Liver (tissue), 9 donors: ENCODE results near the gene TMEM89. TPM values are rescaled to one million over a fixed set of nuclear protein-coding genes. Genes with fewer than 3 reads are reported as not detected.

ENCODE experiments used
- DNase-seq: peaks from one replicate; pipeline ENCODE4 v3.0.0-alpha.2; 2017; ENCODE audit warnings: low spot score
- H3K27ac ChIP-seq, 2 donors: one replicate each; pipeline ENCODE4 v1.7.0; 2013; ENCODE audit warnings: inconsistent platforms in 2 of 2, low read length in 2 of 2, control low read depth in 1 of 2, low read depth in 1 of 2, mild to moderate bottlenecking in 1 of 2
- H3K27me3 ChIP-seq, 4 donors: one replicate each; pipeline versions ENCODE4 v1.6.1 to v1.7.0; 2013; ENCODE audit warnings: low read length in 3 of 4, inconsistent platforms in 1 of 4, mild to moderate bottlenecking in 1 of 4, moderate library complexity in 1 of 4; ENCODE audit not compliant: control insufficient read depth in 4 of 4, insufficient read depth in 4 of 4
- H3K36me3 ChIP-seq, 4 donors: one replicate each; pipeline versions ENCODE4 v1.6.1 to v1.7.0; 2013; ENCODE audit warnings: low read length in 3 of 4, mild to moderate bottlenecking in 3 of 4, low read depth in 1 of 4, moderate library complexity in 1 of 4; ENCODE audit not compliant: control insufficient read depth in 4 of 4, insufficient read depth in 3 of 4
- H3K4me1 ChIP-seq, 4 donors: one replicate each; pipeline versions ENCODE4 v1.6.1 to v1.7.0; 2013; ENCODE audit warnings: low read length in 3 of 4, mild to moderate bottlenecking in 3 of 4, moderate library complexity in 1 of 4; ENCODE audit not compliant: control insufficient read depth in 4 of 4, insufficient read depth in 4 of 4
- H3K4me3 ChIP-seq, 3 donors: one replicate each; pipeline versions ENCODE4 v1.6.1 to v1.7.0; 2013; ENCODE audit warnings: low read length in 3 of 3, control low read depth in 1 of 3, low read depth in 1 of 3, mild to moderate bottlenecking in 1 of 3
- H3K9ac ChIP-seq, 2 donors: one replicate each; pipeline ENCODE4 v1.7.0; 2013; ENCODE audit warnings: low read length in 2 of 2, mild to moderate bottlenecking in 2 of 2, moderate library complexity in 2 of 2, control low read depth in 1 of 2, low read depth in 1 of 2
- H3K9me3 ChIP-seq, 4 donors: one replicate each; pipeline versions ENCODE4 v1.6.1 to v1.7.0; 2013; ENCODE audit warnings: low read length in 3 of 4; ENCODE audit not compliant: control insufficient read depth in 4 of 4
- EGR1 ChIP-seq, 2 donors: IDR thresholded peaks; 2 replicates each; pipeline ENCODE4 v1.6.1; 2016 to 2018; ENCODE audit warnings: antibody characterized with exemption in 2 of 2, low read depth in 2 of 2
- FOXA2 ChIP-seq: IDR thresholded peaks from 2 replicates; pipeline ENCODE4 v1.6.1; 2016; ENCODE audit warnings: antibody characterized with exemption
- GABPA ChIP-seq, 2 donors: IDR thresholded peaks in 1 of 2; conservative IDR thresholded peaks in 1 of 2; 2 replicates each; pipeline ENCODE4 v1.6.1; 2016; ENCODE audit warnings: antibody characterized with exemption in 2 of 2, mild to moderate bottlenecking in 1 of 2, moderate library complexity in 1 of 2
- HNF4A ChIP-seq, 2 donors: conservative IDR thresholded peaks; 2 replicates each; pipeline ENCODE4 v1.6.1; 2016; ENCODE audit warnings: antibody characterized with exemption in 2 of 2, mild to moderate bottlenecking in 2 of 2
- HNF4G ChIP-seq: IDR thresholded peaks from 2 replicates; pipeline ENCODE4 v1.6.1; 2016; ENCODE audit warnings: antibody characterized with exemption
- JUND ChIP-seq, 2 donors: IDR thresholded peaks; 2 replicates each; pipeline ENCODE4 v1.6.1; 2016; ENCODE audit warnings: antibody characterized with exemption in 2 of 2
- MAX ChIP-seq: IDR thresholded peaks from 2 replicates; pipeline ENCODE4 v1.6.1; 2016; ENCODE audit warnings: antibody characterized with exemption
- NR2F2 ChIP-seq: IDR thresholded peaks from 2 replicates; pipeline ENCODE4 v1.6.1; 2016; ENCODE audit warnings: antibody characterized with exemption
- RAD21 ChIP-seq, 2 donors: IDR thresholded peaks; 2 replicates each; pipeline ENCODE4 v1.6.1; 2016; ENCODE audit warnings: antibody characterized with exemption in 2 of 2, mild to moderate bottlenecking in 2 of 2
- RXRA ChIP-seq, 2 donors: IDR thresholded peaks; 2 replicates each; pipeline ENCODE4 v1.6.1; 2017 to 2018; ENCODE audit warnings: antibody characterized with exemption in 2 of 2, mild to moderate bottlenecking in 1 of 2
- SP1 ChIP-seq: IDR thresholded peaks from 2 replicates; pipeline ENCODE4 v1.6.1; 2018; ENCODE audit warnings: antibody characterized with exemption, mild to moderate bottlenecking
- TAF1 ChIP-seq: conservative IDR thresholded peaks from 2 replicates; pipeline ENCODE4 v1.6.1; 2016; ENCODE audit warnings: antibody characterized with exemption, mild to moderate bottlenecking
- YY1 ChIP-seq: IDR thresholded peaks from 2 replicates; pipeline ENCODE4 v1.6.1; 2016; ENCODE audit warnings: antibody characterized with exemption, mild to moderate bottlenecking
- WGBS: extraction: QIAGEN DNeasy Blood & Tissue Kit; methylation state at CpG from one replicate; pipeline ENCODE4 v1.1.7; 2013; 5-methylcytosine and 5-hydroxymethylcytosine counted together
- polyA plus RNA-seq, 2 donors: library from polyadenylated mRNA; stranded (reverse) in 1 of 2; unstranded in 1 of 2; fragments of 200-250 nt in 1 of 2; fragments of >200 nt in 1 of 2; fragmentation: Nextera tagmentation in 1 of 2; extraction: Ambion mirVana in 1 of 2; gene quantifications; one replicate each; pipeline versions ENCODE4 v1.2.1 to v1.2.3, GENCODE V29; 2013 to 2015
- total RNA-seq, 2 donors: library from RNA; depleted of rRNA; stranded (reverse); fragments of >200 nt; gene quantifications; one replicate each; pipeline ENCODE4 v1.2.3, GENCODE V29; 2014
- TF ChIP-seq, protein P1 (sequence below): IDR thresholded peaks from 2 replicates; pipeline ENCODE4 v1.6.1; 2016; ENCODE audit warnings: antibody characterized with exemption
- TF ChIP-seq, protein P2 (sequence below): IDR thresholded peaks from 2 replicates; pipeline ENCODE4 v1.6.1; 2016; ENCODE audit warnings: antibody characterized with exemption
- TF ChIP-seq, protein P3 (sequence below): fragments of 150-350 bp; IDR thresholded peaks from 2 replicates; pipeline ENCODE4 v1.5.1; 2017; ENCODE audit warnings: improper control_type of control experiment, low read depth, low read length; ENCODE audit not compliant: missing input control
- donor health status: healthy.
- donor health status: healthy.
- donor health status: healthy.
- donor health status: healthy.
- donor health status: healthy.

TMEM89 gene
- total and polyA plus RNA-seq, 4 donors: not detected

DNA sequence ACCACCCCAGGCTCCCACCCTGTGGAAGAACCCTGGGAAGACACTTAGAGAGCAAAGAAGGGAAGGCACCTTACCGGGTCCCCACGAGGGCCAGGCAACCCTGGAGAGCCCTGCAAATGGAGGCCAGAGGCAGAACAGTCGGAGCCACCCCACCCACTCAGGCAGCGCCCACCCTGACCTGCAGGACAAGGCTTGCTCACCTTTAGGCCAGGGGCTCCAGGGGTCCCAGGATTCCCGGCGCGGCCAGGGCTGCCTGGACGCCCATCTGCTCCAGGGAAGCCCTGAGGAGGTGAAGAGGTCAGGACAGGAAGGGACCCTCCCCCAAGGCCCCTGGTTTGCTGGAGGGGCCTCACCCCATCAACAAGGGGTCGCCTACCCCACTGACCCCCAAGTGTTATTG, 36.7 kb downstream of the TMEM89 start:
- Histone ChIP-seq H3K9me3 (no peaks in the 10 kb centered on the region), H3K9ac (no peak overlapping the region), H3K36me3 (no peaks in the 10 kb centered on the region), H3K27ac (no peak overlapping the region), H3K4me3 (no peak overlapping the region), H3K27me3 (no peaks in the 10 kb centered on the region), H3K4me1 (peaks cover 0 to 3% (median 0%) of the 10 kb centered on the region in 4 donors)
- TF ChIP-seq TAF1 (no peak), MAX (no peak), EGR1 (IDR thresholded peaks at IDR 0.05; ENCODE audit: low read depth in 2 of 2) (no peak), SP1 (no peak), NR2F2 (no peak), HNF4A (conservative IDR thresholded peaks at IDR 0.05) (no peak), RAD21 (IDR thresholded peaks at IDR 0.05) (no peak), HNF4G (no peak), YY1 (no peak), JUND (IDR thresholded peaks at IDR 0.05) (no peak), RXRA (IDR thresholded peaks at IDR 0.05) (no peak), GABPA (IDR thresholded peaks at IDR 0.05 in 1 of 2, conservative IDR thresholded peaks at IDR 0.05 in 1 of 2) (no peak), FOXA2 (no peak)
- TF ChIP-seq, protein P1, sequence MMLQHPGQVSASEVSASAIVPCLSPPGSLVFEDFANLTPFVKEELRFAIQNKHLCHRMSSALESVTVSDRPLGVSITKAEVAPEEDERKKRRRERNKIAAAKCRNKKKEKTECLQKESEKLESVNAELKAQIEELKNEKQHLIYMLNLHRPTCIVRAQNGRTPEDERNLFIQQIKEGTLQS: no peak
- TF ChIP-seq, protein P2, sequence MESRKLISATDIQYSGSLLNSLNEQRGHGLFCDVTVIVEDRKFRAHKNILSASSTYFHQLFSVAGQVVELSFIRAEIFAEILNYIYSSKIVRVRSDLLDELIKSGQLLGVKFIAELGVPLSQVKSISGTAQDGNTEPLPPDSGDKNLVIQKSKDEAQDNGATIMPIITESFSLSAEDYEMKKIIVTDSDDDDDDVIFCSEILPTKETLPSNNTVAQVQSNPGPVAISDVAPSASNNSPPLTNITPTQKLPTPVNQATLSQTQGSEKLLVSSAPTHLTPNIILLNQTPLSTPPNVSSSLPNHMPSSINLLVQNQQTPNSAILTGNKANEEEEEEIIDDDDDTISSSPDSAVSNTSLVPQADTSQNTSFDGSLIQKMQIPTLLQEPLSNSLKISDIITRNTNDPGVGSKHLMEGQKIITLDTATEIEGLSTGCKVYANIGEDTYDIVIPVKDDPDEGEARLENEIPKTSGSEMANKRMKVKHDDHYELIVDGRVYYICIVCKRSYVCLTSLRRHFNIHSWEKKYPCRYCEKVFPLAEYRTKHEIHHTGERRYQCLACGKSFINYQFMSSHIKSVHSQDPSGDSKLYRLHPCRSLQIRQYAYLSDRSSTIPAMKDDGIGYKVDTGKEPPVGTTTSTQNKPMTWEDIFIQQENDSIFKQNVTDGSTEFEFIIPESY: no peak
- TF ChIP-seq, protein P3, sequence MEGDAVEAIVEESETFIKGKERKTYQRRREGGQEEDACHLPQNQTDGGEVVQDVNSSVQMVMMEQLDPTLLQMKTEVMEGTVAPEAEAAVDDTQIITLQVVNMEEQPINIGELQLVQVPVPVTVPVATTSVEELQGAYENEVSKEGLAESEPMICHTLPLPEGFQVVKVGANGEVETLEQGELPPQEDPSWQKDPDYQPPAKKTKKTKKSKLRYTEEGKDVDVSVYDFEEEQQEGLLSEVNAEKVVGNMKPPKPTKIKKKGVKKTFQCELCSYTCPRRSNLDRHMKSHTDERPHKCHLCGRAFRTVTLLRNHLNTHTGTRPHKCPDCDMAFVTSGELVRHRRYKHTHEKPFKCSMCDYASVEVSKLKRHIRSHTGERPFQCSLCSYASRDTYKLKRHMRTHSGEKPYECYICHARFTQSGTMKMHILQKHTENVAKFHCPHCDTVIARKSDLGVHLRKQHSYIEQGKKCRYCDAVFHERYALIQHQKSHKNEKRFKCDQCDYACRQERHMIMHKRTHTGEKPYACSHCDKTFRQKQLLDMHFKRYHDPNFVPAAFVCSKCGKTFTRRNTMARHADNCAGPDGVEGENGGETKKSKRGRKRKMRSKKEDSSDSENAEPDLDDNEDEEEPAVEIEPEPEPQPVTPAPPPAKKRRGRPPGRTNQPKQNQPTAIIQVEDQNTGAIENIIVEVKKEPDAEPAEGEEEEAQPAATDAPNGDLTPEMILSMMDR: no peak
- WGBS: 91% methylated on average over 9 of the region's 9 CpGs
- no peak for DNase-seq

DNA sequence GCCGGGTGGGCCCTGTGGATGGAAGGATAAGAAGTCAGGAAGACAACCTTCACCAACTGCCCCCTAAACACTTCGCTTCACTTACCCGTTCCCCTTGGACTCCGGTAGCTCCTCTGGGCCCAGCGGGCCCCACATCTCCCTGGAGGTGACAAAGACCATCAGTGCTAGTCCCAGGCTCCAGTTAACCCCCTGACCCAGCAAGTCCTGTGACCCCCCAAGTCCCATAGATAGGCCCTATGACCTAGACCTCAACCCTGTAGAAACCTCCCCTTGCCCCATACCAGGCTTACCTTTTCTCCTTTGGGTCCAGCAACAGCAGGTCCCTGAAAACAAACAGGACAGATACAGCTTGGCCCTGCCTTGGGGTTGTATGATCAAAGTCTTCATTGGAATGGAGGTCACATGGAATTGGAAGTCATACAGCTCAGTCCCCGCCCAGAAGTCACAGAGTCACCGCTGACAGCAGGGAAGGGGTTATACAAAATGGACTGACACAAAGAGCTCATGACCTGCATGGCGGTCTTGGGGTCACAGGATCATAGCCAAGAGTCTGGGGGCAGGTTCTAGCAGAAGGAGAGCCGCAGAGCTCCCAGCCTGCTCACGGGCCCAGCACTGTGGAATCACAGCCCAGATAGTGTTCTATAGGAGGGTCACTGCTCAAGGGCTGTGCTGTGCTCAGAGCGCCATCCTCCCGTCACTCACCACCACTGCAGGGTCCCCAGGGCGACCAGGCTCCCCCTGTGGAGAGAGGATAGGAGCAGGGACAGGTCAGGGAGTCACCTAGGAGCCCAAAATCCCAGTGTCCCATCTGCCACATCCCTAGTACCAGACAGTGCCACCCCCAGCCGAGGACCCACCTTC, 39.7 kb downstream of the TMEM89 start:
- peaks cover 0 to 3% (median 0%) of the 10 kb centered on the region in 4 donors for H3K4me1 ChIP-seq
- no peaks in the 10 kb centered on the region for H3K27me3 ChIP-seq
- 86% methylated on average over 14 of the region's 14 CpGs for WGBS
- no peaks in the 10 kb centered on the region for H3K36me3 ChIP-seq
- no peak for DNase-seq
- H3K9me3 ChIP-seq: no peaks in the 10 kb centered on the region
- H3K27ac ChIP-seq: no peak overlapping the region
- H3K4me3 ChIP-seq: no peak overlapping the region
- H3K9ac ChIP-seq: no peak overlapping the region
- TF ChIP-seq RXRA (IDR thresholded peaks at IDR 0.05) (peak in 1 of 2 donors; percentile 6), SP1 (no peak), HNF4A (conservative IDR thresholded peaks at IDR 0.05) (peak; percentile 35 to 41)
- TF ChIP-seq, protein P3: no peak
